NCI-H2081 (cell line): Measurements from ENCODE around the gene SLC27A1.
"Not testable (repeated sequence)": the region's sequence is repeated elsewhere in the genome, so short reads cannot be mapped to it uniquely, and the experiment has no call there.

Experiments used
- DNase-seq, 2 experiments: peaks; one replicate each; lab custom pipeline; 2025; lab: John Stamatoyannopoulos, UW

Gene SLC27A1

DNA sequence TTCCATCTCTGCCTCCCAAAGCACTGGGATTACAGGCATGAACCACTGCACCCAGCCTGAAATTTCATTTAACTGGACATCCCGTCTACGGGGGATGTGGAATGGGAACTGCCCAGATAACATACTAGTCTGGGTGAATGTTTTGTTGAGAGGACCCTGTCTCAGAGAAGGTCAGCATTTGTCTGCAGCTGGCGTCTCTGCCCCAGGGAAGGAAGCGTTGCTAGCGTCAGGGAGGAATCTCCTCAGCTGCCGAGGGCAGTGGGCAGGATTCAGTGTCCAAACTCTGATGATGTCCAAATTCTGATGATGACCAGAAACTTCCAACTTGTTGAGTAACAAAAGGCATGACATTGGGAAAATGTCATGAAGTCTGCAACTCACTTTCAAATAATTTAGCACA, 12.7 kb upstream of the SLC27A1 start:
- DNase-seq, result no peak

DNA sequence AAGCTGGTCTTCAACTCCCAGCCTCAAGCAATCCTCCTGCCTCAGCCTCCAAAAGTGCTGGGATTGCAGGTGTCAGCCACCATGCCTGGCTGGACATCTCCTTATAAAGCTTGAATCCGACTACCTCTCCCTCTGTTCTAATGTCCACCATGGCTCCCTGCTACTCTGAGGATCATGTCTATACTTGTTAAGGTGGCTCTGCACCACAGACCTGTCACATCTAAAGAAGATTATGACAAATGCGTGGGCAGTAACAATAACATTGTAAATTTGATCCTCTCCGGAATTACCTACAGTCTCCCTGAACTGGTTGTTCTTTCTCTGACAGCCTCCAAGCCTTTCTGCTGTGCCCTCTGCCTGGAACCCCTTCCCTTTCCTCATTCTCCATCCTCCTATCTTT, 11.4 kb upstream of the SLC27A1 start:
- no peak for DNase-seq

DNA sequence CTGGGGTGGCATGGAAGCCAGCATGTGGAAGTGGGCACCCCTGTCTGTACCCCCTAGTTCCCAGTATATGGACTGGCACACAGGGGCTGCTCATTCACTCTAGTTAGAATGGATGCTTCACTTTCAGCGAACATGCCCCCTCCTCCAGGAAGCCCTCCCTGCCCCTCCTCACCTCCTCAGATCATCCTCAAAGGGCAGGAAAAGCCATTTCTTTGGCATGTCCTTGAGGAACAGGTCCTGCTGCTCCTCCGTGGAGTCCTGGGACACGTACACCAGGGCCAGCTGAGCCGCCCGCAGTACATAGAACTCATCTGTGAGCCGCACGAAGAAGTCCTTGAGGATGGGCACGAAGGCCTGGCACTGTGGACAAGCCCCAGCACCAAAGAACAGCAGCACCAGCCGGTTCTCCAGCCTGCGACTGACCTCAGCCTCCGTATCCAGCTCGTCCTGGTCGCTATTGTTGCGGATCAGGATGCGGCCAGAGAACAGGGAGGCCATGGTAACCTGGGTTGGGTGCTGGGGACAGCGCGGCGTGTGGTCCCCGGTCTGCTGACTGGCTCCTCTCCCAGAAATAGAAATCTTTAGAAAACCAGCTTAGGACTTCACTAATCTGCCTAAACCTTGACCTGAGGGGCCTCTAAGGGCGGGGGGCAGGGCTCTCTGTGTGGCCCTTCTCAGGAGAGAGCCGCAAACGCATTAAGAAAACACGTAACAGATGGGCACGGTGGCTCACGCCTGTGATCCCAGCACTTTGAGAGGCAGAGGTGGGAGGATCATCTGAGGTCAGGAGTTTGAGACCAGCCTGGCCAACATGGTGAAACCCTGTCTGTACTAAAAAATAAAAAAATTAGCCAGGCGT, 9.7 kb upstream of the SLC27A1 start, which contains the start of gene NXNL1:
Gene NXNL1 (minus strand): TSS at position 555 of the 859 bp plus-strand sequence. CDS start 57 bp downstream, at position 498.
- no peak for DNase-seq

DNA sequence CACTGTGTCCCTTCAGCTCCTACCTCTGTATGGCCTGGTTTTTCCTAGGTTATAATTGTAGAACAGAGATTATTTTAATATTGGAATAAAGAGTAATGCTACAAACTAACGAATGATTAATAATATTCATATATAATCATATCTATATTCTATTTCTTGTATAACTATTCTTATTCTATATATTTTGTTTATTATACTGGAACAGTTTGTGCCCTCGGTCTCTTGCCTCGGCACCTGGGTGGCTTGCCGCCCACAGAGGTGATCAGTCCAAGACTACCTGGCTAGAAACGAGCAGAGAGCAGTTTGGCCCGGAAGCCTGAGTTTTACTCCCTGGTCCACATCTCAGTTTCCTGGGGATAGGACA, 3.9 kb upstream of the SLC27A1 start:
- no peak for DNase-seq

DNA sequence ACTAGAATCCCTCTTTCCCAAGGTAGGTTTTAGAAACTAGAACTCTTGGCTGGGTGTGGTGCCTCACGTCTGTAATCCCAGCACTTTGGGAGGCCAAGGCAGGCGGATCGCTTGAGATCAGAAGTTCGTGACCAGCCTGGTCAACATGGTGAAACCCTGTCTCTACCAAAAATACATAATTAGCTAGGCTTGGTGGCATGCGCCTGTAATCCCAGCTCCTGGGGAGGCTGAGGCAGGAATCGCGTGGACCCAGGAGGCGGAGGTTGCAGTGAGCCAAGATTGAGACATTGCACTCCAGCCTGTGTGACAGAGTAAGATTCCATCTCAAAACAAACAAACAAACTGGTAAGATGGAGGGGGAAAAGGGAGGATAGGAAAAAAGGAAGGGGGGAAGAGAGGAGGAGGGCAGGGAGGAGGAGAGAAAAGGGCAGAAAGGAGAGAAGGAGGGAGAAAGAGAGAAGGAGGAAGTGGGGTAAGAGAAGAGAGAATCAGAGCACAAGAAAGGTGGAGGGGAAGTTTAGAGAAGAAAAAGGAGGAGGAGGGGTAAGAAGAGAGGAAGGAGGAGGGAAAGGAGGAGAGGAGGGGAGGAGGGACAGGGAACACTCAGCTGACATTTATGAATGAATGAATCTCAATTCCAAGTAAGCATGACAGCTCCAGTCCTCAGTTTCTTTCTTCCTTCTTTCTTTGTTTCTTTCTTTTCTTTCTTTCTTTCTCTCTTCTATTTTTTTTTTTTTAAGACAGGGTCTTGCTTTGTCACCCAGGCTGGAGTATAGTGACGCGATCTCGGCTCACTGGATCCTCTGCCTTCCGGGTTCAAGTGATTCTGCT, 2.6 kb upstream of the SLC27A1 start:
- DNase-seq, result no peak

DNA sequence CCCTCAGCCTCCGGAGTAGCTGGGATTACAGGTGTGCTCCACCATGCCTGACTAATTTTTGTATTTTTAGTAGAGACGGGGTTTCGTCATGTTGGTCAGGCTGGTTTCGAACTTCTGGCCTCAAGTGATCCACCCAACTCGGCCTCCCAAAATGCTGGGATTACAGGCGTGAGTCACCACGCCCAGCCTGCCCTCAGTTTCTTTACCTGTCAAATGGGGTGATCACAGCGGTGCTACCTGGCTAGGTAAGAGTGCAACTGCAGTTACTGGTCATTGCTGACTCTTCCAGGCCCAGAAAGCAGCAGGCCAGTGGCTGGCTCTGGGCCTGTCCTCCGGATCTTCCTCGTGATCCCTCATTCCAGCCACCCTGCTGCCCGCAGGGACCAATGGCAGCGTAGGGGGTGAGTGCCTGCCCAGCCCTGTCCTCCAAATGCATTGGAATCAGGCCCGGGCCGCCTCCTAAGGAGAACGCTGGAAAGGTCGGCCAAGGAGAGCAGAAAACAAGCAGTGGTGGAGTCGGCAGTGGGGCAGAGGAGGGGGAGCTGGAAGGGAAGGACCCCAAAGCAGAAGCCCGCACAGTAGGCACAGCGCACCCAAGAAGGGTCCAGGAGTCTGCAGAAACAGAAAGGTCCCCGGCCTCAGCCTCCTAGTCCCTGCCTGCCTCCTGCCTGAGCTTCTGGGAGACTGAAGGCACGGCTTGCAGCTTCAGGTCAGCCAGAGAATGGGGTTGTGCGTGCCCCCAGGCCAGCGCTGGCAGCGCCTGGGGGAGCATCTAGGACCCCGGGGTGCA, 1.8 kb upstream of the SLC27A1 start:
- DNase-seq, result no peak

DNA sequence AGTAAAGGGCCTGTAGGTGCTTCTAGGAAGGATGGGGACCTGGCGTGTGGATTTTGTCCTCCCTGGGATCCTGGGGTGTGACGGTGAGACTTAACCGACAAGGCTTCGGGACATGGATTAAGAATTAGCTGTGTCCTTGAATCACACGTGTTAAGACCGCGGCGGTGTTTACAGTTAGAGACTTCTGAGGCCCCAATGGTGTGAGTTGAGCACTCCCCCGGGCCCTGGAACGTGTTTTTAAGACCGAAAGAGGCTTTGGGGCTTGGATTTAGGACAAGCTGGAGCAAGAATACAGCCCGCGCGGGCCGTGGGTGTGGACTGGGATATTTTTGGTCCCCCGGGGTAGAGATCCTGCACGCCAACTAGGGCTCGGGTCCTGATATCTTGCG, 1.2 kb upstream of the SLC27A1 start:
- DNase-seq, result no peak

DNA sequence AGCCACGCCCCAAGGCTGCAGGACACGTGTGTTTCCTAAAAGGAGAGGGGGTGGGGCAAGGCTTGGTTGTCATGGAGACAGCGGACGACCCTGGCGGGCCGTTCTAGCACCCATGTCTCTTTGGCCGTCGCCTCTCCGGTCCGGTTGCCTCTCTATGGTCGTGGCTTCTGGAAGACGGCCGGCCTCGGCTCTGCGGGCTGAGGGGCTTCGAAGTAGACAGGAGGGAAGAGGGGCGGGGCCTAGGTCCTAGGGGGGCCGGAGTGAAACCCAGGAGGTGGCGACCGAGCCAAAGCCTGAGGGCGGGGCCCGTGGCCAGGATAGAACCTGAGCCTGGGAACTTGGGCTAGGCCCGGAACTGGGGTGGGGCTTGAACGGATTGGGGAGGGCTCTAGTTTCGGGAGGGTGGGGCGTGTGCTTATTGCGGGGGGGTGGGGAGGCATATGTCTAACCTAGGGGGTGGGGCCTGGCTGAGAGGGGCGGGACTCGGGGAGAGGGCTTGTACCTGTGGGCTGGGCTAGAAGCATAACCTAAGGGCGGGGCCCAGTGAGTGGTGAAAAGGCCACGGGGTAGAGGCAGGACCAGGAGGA, 750 bp upstream of the SLC27A1 start:
- DNase-seq, result peak; percentile 84 to 92

DNA sequence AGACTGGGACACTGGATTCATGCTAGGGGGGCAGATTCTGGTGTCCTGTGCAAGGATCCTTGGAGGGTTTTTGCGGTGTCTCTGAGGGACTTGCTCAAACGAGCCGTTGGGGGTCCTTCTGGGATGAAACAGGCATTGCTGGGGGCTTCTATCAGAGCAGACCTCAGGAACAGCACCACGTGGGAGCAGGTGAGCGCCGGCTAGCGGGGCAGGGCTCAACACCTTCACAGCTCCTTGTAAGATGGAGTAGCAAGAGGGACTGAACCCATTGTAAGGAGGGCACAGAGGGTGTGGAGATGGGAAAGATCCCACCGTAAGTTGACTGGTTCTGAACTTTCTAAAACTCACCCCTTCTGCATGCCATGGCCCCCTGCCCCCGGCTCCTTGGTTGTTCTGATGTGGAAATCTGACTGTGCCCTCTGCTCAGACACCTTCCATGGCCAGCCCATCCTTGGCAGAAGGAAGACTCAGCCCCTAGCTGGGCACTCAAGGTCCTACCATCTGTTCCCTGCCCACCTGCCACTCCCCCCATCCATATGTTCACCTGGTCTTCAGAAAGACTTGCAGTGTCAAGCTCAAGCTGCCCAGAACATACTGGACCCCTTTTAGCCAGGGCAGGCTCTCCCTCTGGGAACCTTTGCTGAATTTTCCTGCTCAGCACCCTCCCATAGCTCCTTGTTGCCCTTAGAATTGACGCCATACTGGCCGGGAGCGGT, 1.2 kb downstream of the SLC27A1 start:
- no peak for DNase-seq

DNA sequence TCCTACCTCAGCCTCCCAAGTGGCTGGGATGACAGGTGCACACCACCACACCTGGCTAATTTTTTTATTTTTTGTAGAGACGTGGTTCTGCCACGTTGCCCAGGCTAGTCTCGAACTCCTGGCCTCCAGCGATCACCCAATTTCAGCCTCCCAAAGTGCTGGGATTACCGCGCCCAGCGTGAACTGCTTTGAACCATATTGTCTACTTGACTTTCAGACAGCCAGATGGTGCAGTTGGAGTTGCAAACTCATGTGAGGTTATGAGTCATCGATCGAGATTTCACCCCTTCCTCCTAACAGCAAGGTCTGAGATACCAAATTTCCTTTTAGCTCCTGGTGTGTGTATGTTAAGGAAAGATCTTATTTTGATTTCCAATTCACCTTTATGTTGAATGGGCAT, 2.7 kb downstream of the SLC27A1 start:
- DNase-seq, result no peak

DNA sequence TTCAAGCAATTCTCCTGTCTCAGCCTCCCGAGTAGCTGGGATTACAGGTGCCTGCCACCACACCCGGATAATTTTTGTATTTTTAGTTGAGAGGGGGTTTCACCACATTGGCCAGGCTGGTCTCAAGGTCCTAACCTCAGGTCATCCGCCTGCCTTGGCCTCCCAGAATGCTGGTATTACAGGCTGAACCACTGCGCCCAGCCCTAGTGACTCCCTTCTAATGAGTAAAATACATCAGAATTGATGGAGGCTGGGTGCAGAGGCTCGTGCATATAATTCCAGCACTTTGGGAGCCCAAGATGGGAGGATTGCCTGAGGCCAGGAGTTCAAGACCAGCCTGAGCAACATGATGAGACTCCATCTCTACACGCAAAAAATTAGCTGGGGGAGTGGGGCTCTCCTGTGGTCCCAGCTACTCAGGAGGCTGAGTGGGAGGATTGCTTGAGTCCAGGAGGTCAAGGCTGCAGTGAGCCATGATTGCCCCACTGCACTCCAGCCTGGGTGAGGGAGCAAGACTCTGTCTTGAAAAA, 4.8 kb downstream of the SLC27A1 start:
- DNase-seq, result not testable (repeated sequence)

DNA sequence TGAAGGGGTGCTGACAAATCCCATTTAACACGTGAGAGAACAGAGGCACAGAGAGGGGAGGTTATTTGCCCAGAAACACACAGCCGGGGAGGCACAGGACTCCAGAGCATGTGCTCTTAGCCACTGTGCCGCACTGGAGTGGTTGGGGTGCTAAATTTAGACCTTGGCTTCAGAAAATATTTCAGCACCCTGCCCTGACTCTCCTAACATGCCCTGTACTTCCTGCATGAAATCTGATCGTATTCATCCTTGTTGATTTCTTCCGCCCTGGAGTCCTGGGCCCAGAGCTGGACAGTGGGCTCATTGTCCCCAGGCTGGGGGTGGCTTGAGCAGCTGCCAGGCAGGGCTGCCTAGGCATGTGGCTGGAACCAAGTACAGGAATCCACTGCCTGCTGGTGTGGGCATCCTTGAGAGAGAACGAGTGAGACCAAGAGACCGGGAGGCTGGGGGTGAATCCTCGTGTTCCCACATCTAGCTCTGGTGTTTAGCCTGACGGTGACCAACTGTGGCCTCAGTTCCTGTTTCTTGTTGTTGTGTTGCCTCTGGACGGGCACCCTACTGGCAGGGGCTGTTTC, 5.3 kb downstream of the SLC27A1 start:
- DNase-seq, result no peak

DNA sequence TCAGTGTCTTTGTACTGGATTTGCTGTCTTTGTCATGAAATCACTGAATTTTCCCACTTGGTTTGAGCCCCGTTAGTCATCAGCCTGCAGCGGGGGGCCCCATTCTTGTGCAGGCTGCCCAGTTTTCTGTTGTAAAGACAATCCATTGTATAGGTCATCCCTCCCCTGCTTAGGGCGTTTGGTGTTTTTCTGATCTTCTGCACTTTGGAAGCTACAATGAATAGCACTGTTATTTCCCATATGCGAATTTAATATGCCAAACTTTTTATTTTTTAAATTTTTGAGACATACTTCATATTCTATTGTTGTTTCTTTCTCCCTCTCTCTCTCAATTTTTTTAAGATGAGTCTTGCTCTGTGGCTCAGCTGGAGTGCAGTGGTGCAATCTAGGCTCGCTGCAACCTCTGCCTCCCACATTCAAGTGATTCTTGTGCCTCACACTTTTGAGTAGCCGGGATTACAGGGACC, 9.0 kb downstream of the SLC27A1 start:
- no peak for DNase-seq

DNA sequence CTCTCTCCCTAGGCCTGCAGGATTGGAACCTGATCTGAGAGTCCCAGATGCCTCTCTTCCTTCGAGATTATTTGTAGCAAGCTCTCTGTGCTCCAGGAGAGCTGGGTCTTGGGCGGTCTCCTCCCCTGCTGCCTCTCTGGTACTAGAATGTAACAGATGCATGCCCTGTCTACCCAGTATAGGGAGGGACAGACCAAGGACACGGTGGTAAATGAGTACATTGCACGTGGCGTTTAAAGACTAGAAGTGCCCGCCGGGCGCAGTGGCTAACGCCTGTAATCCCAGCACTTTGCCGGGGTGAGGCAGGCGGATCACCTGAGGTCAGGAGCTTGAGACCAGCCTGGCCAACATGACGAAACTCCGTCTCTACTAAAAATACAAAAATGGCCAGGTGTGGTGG, 11.7 kb downstream of the SLC27A1 start:
- no peak for DNase-seq

DNA sequence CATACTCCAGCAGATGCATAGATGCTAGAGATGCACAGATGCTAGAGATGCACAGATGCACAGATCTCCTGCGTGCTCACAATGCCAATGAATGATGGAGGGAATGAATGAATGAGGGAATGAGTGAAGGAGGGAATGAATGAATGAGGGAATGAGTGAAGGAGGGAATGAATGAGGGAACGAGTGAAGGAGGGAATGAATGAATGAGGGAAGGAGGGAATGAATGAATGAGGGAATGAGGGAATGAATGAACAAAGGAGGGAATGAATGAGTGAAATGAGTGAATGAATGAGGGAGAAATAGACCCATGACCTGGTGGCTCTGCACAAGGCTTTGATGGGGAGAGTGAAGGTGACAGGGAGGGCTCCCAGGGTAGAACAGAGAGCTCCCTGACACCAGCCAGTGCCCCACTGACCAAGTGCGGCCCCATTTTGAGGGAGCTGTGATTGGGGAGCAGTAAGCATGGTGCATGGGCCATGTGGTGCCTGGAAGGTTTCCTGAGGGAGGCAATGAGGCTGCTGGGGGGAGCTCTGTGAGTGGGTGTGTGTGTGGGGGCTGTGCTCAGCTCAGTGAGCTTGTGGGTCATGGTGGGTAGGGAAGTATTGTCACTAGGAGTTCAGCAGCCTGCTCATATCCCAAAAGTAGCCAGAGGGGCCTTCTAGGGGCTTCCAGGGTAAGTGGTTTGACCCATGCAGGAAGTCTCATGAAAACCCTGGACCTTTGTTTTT, 12.7 kb downstream of the SLC27A1 start:
- DNase-seq, result no peak

DNA sequence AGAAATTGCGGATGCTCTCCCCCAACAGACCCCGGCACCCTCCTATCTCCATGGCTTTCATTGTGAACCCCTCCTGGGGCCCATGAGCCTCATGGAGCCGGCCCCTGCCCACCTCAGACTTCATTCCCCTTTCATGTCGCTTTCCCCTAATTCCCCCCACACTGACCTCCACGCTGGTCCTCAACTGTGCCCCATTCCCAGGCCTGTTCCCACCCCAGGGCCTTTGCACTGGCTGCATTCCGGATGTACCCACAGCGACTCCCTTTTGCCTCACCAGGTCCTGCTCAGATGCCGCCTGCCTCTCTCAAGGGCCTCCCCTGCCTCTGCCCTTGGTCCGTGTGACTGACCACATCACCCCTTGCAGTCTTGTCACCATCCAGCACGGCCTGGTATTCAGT, 13.3 kb downstream of the SLC27A1 start:
- DNase-seq, result no peak

DNA sequence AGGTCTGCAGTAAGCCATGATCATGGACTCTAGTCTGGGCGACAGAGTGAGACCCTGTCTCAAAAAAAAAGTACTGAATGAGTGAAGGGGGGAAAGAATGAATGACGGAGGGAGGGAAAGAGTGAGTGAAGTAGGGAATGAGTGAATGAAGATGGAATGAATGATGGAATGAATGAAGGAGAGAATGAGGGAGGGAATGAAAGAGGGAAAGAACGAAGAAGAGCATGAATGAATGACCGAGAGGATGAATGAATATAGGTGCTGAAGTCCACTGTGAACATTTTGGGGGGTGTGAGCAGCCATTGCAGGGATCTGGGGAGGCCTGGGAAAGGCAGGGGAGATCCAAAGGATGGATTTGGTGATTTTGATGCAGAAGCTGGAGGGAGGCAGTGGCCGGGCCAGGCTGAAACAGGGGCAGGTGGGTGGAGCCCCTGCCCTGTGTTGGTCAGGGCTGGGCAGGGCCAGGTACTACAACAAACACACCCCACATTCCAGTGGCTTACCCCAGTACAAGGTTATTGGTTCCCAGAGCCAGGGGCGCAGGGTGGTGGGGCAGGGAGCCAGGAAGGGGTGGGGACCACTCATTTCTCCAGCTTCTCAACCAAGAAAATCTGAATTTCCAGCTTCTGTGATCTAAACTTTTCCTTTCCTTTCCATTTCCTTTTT, 14.3 kb downstream of the SLC27A1 start:
- no peak for DNase-seq

DNA sequence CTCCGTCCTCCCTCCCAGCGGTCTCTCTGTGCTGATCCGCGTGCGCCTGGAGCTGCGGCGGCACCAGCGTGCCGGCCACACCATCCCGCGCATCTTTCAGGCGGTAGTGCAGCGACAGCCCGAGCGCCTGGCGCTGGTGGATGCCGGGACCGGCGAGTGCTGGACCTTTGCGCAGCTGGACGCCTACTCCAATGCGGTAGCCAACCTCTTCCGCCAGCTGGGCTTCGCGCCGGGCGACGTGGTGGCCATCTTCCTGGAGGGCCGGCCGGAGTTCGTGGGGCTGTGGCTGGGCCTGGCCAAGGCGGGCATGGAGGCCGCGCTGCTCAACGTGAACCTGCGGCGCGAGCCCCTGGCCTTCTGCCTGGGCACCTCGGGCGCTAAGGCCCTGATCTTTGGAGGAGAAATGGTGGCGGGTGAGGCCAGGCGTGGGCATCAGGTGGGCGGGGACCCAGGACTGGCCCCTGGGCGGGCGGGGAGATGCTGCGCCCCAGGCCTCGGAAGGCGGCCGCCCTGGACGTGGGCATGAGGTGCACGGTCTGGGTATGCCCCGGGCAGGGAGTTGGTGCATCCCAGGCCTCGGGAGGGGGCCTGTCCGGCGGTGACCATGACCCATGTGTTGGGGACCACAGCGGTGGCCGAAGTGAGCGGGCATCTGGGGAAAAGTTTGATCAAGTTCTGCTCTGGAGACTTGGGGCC, 16.4 kb downstream of the SLC27A1 start:
- no peak for DNase-seq
